DMS 273 treated with DMSO at 0.1 percent for 48 hours (cell line): ENCODE measurements around the gene ATP1A1.

Source experiments
- DNase-seq: peaks from one replicate; lab custom pipeline; 2025; lab: John Stamatoyannopoulos, UW

Gene ATP1A1

GRCh38 chr1:116391185-116391584 lies 18.1 kb downstream of the ATP1A1 start:
- DNase-seq = no peak

DNA sequence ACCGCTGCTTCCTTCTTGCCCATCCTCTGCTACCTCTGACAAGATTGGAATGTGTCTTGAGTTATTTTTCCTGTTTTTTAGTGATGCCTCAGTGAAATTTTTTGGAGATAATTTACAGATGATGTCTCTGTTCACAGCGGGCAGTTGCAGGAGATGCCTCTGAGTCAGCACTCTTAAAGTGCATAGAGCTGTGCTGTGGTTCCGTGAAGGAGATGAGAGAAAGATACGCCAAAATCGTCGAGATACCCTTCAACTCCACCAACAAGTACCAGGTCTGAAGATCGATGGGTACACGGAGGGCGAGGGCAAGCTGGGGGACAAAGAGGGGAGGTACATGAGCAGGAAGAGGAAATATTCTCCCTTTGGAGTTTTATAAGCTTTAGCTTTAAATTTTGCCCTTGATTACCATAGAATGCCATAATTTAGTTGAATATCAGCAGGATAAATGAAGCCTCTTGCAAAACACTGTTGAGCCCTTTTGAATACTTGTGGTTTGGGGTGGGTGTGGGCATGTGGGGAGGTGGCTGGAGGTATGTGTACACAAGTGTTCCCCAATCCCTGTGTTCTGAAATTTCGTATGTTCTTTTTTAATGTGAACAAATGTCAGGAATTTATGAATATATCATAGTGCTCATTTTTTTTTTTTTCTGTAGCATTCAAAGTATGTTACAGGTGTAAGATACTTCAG lies 19.8 kb downstream of the ATP1A1 start:
- no peak for DNase-seq

GRCh38 chr1:116393792-116394191 lies 20.7 kb downstream of the ATP1A1 start:
- no peak for DNase-seq

DNA sequence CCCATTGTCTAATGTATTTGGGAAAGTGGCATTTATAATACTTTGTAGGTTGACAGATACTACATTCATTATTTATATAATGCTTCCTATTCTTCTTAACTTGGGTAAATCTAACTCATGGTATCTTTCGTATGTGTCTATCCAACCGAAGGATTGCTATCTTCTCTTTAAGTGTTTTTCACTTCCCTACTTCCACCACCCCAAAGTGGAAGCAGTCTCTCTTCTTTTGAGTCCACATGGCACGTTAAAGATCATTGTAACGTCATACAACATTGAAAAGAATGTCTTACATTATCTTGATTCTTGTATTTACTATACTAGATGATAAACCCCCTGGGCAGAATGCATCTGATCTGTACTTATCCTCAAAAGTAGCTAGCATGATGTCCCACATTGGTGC lies 21.2 kb downstream of the ATP1A1 start:
- DNase-seq = no peak

DNA sequence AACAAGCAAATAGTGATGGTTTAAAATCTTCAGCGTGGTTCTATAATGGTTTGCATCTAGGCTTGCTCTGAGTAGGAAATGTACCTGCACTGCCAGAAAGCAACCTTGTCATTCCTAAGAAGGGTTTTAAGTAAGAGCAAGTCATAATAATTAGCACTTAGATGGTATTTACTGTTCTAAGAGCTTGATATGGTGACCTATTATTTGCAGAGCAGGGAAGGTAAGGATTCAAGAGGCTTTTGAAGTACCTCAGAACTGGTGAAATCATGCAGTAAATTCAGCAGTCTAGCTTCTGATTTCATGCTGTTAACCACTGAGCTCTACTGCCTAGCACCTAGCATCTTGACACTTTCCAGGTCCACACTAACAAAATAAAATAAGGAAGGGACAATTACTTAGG lies 23.7 kb downstream of the ATP1A1 start:
- DNase-seq = no peak

DNA sequence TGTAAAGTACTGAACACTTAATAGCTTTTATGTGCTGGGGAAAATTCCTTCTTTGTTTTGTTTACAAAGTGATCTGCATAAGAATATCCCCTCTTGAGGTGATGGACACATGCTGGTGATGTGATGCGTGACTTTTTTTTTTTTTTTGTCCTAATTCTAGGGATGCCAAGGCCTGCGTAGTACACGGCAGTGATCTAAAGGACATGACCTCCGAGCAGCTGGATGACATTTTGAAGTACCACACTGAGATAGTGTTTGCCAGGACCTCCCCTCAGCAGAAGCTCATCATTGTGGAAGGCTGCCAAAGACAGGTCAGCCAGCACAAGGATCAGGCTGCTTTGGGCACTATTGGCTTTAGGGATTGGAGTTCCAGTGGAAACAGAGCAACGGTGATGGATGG lies 24.7 kb downstream of the ATP1A1 start:
- DNase-seq = no peak

DNA sequence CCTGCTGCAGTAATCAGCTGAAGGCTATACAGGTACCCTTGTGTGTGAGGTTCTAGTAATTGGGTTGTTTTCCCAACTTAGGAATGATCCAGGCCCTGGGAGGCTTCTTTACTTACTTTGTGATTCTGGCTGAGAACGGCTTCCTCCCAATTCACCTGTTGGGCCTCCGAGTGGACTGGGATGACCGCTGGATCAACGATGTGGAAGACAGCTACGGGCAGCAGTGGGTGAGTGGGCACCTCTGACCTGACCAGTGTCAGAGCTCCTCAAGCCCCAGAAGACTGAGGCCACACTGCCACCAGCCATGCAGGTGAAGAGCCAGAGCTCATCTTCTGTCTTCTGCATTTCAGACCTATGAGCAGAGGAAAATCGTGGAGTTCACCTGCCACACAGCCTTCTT lies 27.7 kb downstream of the ATP1A1 start:
- no peak for DNase-seq

GRCh38 chr1:116401646-116402176 lies 28.7 kb downstream of the ATP1A1 start:
- no peak for DNase-seq

GRCh38 chr1:116402333-116402732 lies 29.3 kb downstream of the ATP1A1 start:
- DNase-seq = no peak

GRCh38 chr1:116403496-116404136 lies 30.6 kb downstream of the ATP1A1 start:
- DNase-seq = no peak

DNA sequence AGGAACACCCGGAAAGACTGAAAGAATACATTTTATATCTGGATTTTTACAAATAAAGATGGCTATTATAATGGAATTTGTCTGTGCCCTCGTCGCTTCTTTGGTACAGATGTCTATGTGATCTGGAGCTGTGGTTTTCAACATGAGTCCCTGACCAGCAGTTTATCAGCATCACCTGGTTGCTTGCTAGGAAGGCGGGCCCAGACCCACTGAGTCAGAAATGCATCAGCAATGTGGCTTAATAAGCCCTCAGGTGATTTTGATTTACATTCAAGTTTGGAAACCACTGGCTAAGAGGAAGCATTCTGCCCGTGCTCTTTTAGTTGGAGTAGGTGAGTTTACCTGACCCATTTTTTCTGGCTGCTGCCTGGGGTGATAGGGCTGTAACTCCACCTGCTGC lies 31.7 kb downstream of the ATP1A1 start:
- no peak for DNase-seq

- no peak for DNase-seq
Measured at GRCh38 chr1:116405241-116406135, 32.4 kb downstream of the ATP1A1 start.

DNA sequence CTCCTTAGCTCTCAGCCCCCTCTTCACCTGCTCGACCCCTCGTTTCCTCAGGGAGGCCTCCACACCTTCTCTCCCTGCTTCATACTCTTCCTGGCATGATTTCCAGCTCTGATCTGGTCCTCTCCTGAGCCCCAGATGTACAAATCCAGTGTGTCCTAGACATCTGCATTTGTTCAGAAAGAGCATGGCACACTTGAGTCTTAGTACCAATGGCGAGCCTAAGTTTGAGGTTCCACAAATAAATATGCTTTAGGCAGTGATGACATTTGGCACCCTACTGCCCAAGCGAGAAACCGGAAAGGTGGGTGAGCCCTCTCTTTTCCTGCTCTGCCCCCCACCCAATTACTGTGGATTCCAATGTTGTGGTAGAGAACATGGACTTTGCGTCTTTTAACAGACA lies 34.0 kb downstream of the ATP1A1 start:
- no peak for DNase-seq

- DNase-seq = no peak
Measured at GRCh38 chr1:116408193-116408592, 35.1 kb downstream of the ATP1A1 start.

- DNase-seq = no peak
Measured at GRCh38 chr1:116408803-116409720, 36.0 kb downstream of the ATP1A1 start.

- DNase-seq = no peak
Measured at GRCh38 chr1:116409751-116410191, 36.7 kb downstream of the ATP1A1 start.

- no peak for DNase-seq
Measured at GRCh38 chr1:116411784-116412479, 38.9 kb downstream of the ATP1A1 start.

DNA sequence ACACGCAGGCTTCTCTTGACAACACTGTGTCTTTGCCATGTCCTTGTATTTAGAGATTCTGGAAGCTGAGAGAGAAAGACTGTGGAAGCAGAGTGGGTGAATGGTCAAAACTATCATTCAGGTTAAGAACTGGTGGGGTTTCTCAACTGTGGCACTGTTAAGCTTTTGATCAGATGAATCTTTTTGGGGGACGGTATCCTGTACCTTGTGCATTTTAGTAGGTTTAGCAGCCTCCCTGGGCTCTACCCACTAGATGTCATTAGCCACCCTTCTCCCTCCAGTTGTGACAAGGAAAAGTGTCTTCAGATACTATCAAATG lies 39.4 kb downstream of the ATP1A1 start:
- DNase-seq = no peak

DNA sequence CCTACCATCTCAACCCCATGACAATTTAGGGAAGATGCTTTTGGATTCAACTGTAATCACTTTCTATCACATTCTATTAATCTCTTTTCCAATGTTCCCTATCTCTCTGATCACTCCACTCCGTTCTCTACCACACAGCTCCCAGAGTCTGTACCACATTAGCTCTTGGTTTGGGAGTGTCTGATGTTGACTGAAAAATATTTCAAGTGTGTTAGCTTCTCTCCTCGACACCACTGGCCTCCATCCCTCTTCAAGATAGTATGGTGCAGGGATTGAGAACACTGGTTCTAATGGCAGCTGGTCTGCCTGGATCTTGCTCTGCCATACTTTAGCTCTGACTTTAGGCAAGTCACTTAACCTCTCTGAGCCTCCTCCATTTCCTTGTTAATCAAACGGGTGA lies 39.9 kb downstream of the ATP1A1 start:
- DNase-seq = no peak

- DNase-seq = no peak
Measured at GRCh38 chr1:116413414-116413813, 40.4 kb downstream of the ATP1A1 start.

DNA sequence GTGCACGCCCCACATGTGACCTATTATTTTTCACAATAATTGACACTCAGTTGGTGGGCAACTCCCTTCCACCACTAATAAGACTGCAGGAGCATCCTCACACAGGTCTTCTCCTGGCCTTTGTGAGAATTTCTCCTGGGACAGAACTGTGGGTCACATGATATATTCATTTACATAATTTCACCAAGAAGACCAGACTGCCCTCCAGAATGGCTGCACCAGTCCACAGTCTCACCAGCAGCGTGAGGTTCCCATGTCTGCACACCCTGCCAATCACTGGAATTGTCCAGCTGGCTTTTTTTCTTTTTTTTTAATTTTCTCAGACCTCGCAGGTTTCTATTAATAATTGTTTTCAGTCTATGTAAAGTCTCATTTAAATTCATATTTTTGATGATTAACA lies 41.3 kb downstream of the ATP1A1 start:
- DNase-seq = no peak
